Cardiac muscle cell (in vitro differentiated cells and primary cell): ENCODE results near the gene PRRG3. TPM values are rescaled to one million over a fixed set of nuclear protein-coding genes. Genes with fewer than 3 reads are reported as not detected.

Source experiments
- DNase-seq, 2 donors: peaks; one replicate each; pipeline versions ENCODE4 v3.0.0 to v3.0.0-alpha.2; 2010 to 2017; ENCODE audit warnings: low read depth in 1 of 2, low spot score in 1 of 2
- H3K27ac ChIP-seq: fragments of 200-600 bp; sonication (generic); 2 replicates; pipeline ENCODE4 v1.5.1; 2016
- H3K27me3 ChIP-seq: fragments of 200-600 bp; sonication (generic); 2 replicates; pipeline ENCODE4 v1.6.0; 2016; ENCODE audit warnings: control low read depth
- H3K36me3 ChIP-seq: fragments of 200-600 bp; sonication (generic); 2 replicates; pipeline ENCODE4 v1.5.1; 2016; ENCODE audit warnings: control low read depth
- H3K4me1 ChIP-seq: fragments of 200-600 bp; sonication (generic); 2 replicates; pipeline ENCODE4 v1.8.1; 2017; ENCODE audit warnings: low read depth, mild to moderate bottlenecking, mixed run types
- H3K4me3 ChIP-seq: fragments of 200-600 bp; sonication (generic); 2 replicates; pipeline ENCODE4 v1.5.1; 2016; ENCODE audit warnings: mild to moderate bottlenecking
- H3K9me3 ChIP-seq: fragments of 200-600 bp; sonication (generic); 2 replicates; pipeline ENCODE4 v1.5.1; 2017; ENCODE audit warnings: low read depth, mild to moderate bottlenecking, control low read depth
- CTCF ChIP-seq: IDR thresholded peaks from 2 replicates; pipeline ENCODE4 v1.5.1; 2012; ENCODE audit warnings: low read depth, mild to moderate bottlenecking, low read length
- polyA plus RNA-seq: library from polyadenylated mRNA; unstranded; fragments of >200 nt; fragmentation: Nextera tagmentation; extraction: Ambion mirVana; gene quantifications from 2 replicates; pipeline ENCODE4 v1.2.1, GENCODE V29; 2016
- total RNA-seq: library from RNA; depleted of rRNA; stranded (reverse); fragments of >200 nt; gene quantifications from 2 replicates; pipeline ENCODE4 v1.2.3, GENCODE V29; 2016

PRRG3 gene
- total and polyA plus RNA-seq, 2 experiments from 2014 or later: 5.6 to 10.6 TPM

- no peaks in the 10 kb centered on the region for H3K27me3 ChIP-seq
Observed at GRCh38 chrX:151710457-151710856, 15.2 kb downstream of the PRRG3 start.

GRCh38 chrX:151711154-151711553 lies 15.9 kb downstream of the PRRG3 start:
- Histone ChIP-seq H3K4me3 (no peak overlapping the region), H3K36me3 (no peaks in the 10 kb centered on the region), H3K27me3 (no peaks in the 10 kb centered on the region), H3K4me1 (no peaks in the 10 kb centered on the region), H3K9me3 (no peaks in the 10 kb centered on the region), H3K27ac (no peak overlapping the region)
- TF ChIP-seq CTCF: no peak
- no peak for DNase-seq

More at GRCh38 chrX:151710457-151710856, 15.2 kb downstream of the PRRG3 start:
- Histone ChIP-seq H3K9me3 (no peaks in the 10 kb centered on the region), H3K4me1 (no peaks in the 10 kb centered on the region), H3K27ac (no peak overlapping the region), H3K36me3 (no peaks in the 10 kb centered on the region), H3K4me3 (no peak overlapping the region)
- no peak for DNase-seq
- no peak for TF ChIP-seq CTCF

- Histone ChIP-seq H3K4me3 (no peak overlapping the region), H3K27ac (no peak overlapping the region), H3K36me3 (no peaks in the 10 kb centered on the region), H3K27me3 (no peaks in the 10 kb centered on the region), H3K4me1 (no peaks in the 10 kb centered on the region), H3K9me3 (no peaks in the 10 kb centered on the region)
- DNase-seq: no peak
- no peak for TF ChIP-seq CTCF
Observed at GRCh38 chrX:151711787-151712186, 16.5 kb downstream of the PRRG3 start.

- TF ChIP-seq CTCF: no peak
- H3K27me3 ChIP-seq: no peaks in the 10 kb centered on the region
- no peak overlapping the region for H3K27ac ChIP-seq
- no peak for DNase-seq
- H3K4me1 ChIP-seq: no peaks in the 10 kb centered on the region
- no peaks in the 10 kb centered on the region for H3K36me3 ChIP-seq
- no peak overlapping the region for H3K4me3 ChIP-seq
- no peaks in the 10 kb centered on the region for H3K9me3 ChIP-seq
Observed at GRCh38 chrX:151712253-151712652, 17.0 kb downstream of the PRRG3 start.

- Histone ChIP-seq H3K27me3 (no peaks in the 10 kb centered on the region), H3K4me3 (no peak overlapping the region), H3K4me1 (no peaks in the 10 kb centered on the region), H3K27ac (no peak overlapping the region), H3K9me3 (no peaks in the 10 kb centered on the region), H3K36me3 (no peaks in the 10 kb centered on the region)
- peak; percentile 33 for TF ChIP-seq CTCF
- peak; percentile 18 to 20 for DNase-seq
Observed at GRCh38 chrX:151713849-151714248, 18.6 kb downstream of the PRRG3 start.

GRCh38 chrX:151714362-151714761 lies 19.1 kb downstream of the PRRG3 start:
- no peak overlapping the region for H3K27ac ChIP-seq
- H3K4me3 ChIP-seq: no peak overlapping the region
- no peaks in the 10 kb centered on the region for H3K27me3 ChIP-seq
- H3K36me3 ChIP-seq: no peaks in the 10 kb centered on the region
- no peaks in the 10 kb centered on the region for H3K4me1 ChIP-seq
- H3K9me3 ChIP-seq: no peaks in the 10 kb centered on the region
- no peak for DNase-seq
- TF ChIP-seq CTCF: no peak
